GM19468 (cell line): Measurements from ENCODE around the gene ACOT11.
"Not testable (repeated sequence)": the region's sequence is repeated elsewhere in the genome, so short reads cannot be mapped to it uniquely, and the experiment has no call there.

Experiments used
- ATAC-seq: cut with Tn5 transposase; IDR thresholded peaks from one replicate; pipeline ENCODE4 v1.9.1; 2021; ENCODE audit warnings: mild to moderate bottlenecking, moderate library complexity, moderate number of reproducible peaks; ENCODE audit not compliant: unreplicated experiment; ENCODE audit errors: extremely low read depth

ACOT11 gene

GRCh38 chr1:54636461-54637446 is 88.7 kb downstream of the ACOT11 start:
- not testable (repeated sequence) for ATAC-seq

DNA sequence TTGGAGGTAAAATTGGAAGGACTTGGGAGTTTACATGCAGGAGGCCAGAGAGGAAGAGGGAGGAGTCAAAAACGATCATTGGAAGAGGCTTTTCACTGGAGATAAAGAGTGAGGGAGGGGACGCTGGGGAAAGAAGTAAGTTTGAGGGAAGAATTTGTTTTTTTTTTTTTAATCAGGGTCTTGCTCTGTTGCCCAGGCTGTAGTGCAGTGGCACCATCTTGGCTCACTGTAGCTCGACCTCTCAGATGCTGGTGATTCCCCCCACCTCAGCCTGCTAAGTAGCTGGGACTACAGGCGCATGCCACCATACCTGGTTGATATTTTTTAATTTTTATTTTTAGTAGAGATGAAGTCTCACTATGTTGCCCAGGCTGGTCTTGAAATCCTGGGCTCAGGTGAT is 92.3 kb downstream of the ACOT11 start:
- no peak for ATAC-seq

- ATAC-seq, result no peak
Measured at GRCh38 chr1:54640863-54641836, 93.1 kb downstream of the ACOT11 start, which contains the start of gene MROH7. Gene MROH7, plus strand, starts transcription at chr1:54641786. Its CDS starts 11,141 bp downstream, at chr1:54652927.

DNA sequence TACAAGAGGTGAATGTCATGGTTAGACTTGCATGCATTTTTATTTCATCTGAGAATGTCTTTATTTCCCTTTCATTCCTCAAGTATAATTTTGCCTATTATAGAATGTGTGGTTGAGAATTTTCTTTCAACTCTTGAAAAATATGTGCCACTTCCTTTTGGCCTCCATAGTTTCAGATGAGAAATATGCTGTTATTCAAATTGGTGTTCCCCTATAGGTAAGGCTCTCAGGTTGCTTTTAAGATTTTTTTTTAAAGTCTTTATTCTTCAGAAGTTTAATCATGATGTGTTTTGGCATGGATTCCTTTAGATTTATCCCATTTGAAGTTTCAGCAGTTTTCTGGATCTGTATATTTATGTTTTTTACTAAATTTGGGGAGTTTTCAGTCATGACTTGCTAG is 95.7 kb downstream of the ACOT11 start:
- ATAC-seq, result no peak

GRCh38 chr1:54645806-54646676 is 98.0 kb downstream of the ACOT11 start:
- ATAC-seq, result no peak

- ATAC-seq, result no peak
Measured at GRCh38 chr1:54649130-54649898, 101.3 kb downstream of the ACOT11 start.

DNA sequence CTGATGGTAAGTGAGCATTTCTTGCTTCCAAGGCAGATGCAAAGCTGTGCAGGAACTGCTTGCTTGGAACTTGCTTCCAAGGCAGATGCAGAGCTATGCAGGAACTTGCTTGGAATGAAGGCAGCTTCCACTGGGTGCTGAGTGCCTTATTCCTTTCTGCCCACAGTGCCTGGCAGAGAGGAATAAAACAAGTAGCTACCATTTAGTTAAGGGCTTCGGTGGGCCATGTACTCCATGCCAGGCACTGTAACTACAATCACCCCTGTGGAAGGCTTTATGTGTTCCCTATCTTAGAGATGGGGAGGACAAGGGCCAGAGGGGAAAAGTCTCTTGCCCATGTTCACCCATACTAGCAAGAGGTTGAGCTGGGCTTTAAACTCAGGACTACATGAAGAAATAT is 101.9 kb downstream of the ACOT11 start:
- no peak for ATAC-seq

- ATAC-seq, result no peak
Measured at GRCh38 chr1:54650417-54650816, 102.4 kb downstream of the ACOT11 start.

GRCh38 chr1:54651608-54652007 is 103.6 kb downstream of the ACOT11 start:
- no peak for ATAC-seq

GRCh38 chr1:54652168-54652567 is 104.1 kb downstream of the ACOT11 start:
- ATAC-seq, result no peak

GRCh38 chr1:54653036-54653435 is 105.0 kb downstream of the ACOT11 start:
- ATAC-seq, result no peak

DNA sequence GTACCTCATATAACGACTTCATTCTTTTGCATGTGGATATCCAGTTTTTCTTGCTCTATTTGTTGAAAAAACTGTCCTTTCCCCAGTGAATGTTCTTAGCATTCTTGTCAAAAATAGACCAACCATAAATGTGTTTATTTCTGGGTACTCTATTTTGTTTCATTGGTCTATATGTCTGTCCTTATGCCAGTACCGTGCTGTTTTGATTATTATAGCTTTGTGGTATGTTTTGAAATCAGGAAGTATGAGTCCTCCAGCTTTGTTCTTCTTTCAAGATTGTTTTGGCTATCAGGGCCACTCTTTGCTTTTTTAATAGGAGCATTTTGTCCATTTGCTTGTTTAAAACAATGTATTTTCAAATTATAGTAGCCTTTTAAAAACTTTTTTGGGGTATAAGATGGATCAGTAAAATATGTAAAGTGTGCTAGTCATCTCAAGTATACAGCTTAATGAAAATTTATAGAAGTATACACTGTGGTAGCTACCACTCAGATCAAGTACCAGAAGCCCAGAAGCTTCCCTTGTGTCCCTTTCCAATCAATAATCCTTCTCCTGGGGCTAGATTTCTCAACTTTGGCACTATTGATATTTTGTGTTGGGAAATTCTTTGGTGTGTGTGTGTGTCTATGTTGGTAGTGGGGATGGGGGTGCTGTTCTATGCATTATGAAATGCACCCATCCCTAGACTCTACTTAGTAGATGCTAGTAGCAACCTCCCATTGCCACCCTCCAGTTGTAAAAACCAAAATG is 110.3 kb downstream of the ACOT11 start:
- ATAC-seq, result no peak
